DMS153 (cell line): ENCODE data around the gene ZNF652.

Source experiments
- DNase-seq: peaks from one replicate; lab custom pipeline; 2025; lab: John Stamatoyannopoulos, UW

Gene ZNF652

GRCh38 chr17:49358641-49359247 is 3.3 kb downstream of the ZNF652 start:
- no peak for DNase-seq

- DNase-seq = no peak
Measured at GRCh38 chr17:49357516-49357915, 4.5 kb downstream of the ZNF652 start.

DNA sequence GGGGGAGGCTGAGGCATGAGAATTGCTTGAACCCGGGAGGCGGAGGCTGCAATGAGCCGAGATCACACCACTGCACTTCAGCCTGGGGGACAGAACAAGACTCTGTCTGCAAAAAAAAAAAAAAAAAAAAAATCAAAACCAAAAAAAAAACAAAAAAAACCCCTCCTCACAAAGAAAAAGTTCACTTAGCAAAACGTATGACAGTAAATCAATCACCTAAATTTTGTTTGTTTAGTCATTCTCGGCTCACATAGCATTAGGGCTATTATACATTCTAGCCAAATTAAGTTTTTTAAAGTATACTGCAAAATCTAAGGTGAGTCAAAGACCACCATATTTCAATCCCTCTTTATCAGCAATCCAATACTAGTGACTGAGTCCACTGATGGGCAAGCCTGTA is 5.7 kb downstream of the ZNF652 start:
- DNase-seq = no peak

DNA sequence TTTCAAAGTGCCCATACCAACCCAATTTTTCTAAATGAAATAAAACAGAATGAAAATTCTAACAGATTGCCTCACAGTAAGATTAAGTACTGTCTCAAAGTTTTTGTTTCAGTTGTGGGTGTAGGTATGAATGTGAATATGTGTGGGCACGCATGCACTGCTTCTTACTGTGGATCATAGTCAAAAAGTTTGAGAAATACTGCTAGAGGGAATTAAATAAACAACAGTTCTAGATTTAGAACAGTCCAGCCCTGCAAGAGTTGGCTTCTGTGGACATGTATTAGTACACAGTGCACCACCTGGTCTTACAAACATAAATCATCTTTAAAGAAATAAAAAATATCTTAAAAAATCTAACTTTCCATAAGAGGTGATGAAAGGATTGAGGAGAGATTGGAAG is 8.4 kb downstream of the ZNF652 start:
- no peak for DNase-seq

DNA sequence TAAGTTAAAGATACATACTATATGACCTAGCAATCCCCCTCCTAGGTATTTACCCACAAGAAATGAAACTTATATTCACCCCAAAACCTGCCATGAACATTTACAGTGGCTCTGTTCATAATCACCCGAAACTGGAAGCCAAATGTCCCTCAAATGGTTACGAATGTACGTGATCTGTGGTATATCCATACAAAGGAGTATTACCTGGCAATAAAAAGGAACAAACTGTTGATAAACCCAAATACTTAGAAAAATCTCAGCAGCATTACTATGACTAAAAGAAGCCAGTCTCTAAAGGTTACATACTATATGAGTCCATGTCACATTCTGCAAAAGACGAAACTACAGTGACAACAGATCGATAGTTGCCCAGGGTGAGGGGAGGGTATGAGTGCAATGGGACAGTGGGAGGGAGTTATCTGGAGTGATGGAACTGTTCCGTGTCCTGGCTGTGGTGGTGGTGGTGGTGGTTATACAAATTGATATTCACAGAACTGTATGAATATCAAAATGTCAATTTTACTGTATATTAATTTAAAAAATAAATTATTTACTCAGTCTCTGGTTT is 9.4 kb downstream of the ZNF652 start:
- no peak for DNase-seq

- DNase-seq = no peak
Measured at GRCh38 chr17:49351572-49352140, 10.4 kb downstream of the ZNF652 start.

- no peak for DNase-seq
Measured at GRCh38 chr17:49349541-49349940, 12.5 kb downstream of the ZNF652 start.

DNA sequence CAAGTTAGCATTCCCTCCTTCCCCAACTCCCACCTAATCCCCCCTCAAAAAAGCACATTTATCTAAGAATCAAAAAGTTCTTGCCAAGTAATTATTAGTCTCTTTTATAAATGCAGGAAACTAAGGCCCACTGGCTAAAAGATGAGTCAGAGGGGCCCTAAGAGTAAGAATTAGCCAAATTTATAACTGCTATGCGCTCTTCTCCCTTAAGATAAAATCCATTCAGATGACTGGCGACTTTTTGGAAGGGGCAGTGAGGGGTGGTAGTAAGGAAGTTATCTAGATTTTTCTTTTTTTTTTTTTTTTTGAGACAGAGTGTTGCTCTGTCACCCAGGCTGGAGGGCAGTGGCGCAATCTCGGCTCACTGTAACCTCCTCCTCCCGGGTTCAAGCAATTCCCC is 17.1 kb downstream of the ZNF652 start:
- DNase-seq = no peak

DNA sequence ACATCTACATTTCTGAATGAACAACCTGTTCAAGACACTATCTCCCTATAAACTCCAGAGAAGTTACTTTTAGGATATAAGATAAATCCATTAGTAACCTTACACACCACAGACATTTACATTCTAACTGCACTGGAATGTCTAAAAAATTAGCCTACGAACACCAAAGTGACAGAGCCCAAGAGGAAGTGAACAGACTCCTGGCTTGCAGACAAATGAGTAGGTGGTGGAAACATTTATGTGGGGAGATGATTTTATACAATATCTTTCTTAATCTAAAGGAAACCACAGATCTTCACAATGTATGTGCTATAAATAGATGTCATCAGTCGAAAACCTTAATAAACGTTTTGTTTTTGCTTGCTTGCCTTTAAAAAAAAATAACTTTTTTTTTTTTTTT is 18.8 kb downstream of the ZNF652 start:
- DNase-seq = no peak

DNA sequence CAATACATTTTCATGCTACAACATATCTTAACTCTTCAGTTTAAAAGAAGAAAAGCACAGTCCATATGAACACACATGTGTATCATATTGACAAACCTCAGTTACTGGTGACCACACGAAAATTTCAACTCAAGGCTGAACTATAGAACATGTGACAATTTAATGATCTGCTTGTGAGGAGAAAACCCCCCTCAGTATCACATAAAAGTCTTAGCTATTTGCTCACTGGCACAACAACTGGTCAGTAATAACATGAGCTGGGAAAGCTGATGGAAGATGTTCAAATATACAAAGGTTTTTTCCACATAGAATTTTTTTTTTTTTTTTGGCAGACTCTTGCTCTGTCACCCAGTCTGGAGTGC is 19.5 kb downstream of the ZNF652 start:
- no peak for DNase-seq

DNA sequence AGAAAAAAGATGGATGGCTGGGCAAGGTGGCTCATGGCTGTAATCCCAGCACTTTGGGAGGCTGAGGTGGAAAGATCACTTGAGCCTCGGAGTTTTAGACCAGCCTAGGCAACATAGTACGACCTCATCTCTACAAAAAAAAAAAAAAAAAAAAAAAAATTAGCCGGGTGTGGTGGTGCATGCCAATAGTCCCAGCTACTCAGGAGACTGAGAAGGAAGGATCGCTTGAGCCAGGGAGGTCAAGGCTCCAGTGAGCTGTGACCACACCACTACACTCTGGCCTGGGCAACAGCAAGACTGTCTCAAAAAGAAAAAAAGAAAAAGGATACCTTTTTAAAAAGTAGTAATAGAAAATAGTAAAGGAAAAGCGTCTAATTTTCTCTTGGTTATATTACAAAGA is 20.7 kb downstream of the ZNF652 start:
- DNase-seq = no peak

- DNase-seq = no peak
Measured at GRCh38 chr17:49339354-49339753, 22.7 kb downstream of the ZNF652 start.

- DNase-seq = no peak
Measured at GRCh38 chr17:49338883-49339282, 23.2 kb downstream of the ZNF652 start.

DNA sequence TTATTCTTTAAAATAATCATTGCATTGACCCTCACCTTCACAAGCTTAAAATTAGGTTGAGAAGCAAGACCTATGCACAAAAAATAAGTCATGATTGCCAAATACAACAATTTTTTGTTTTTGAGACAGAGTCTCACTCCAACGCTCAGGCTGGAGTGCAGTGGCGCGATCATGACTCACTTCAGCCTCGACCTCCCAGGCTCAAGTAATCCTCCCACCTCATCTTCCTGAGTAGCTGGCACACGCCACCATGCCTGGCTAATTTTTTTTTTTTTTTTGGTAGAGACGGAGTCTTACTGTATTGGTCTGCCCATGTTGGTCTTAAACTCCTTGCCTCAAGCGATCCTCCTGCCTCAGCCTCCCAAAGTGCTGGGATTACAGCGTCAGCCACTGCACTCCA is 24.2 kb downstream of the ZNF652 start:
- DNase-seq = no peak

- no peak for DNase-seq
Measured at GRCh38 chr17:49334744-49335512, 27.1 kb downstream of the ZNF652 start.

GRCh38 chr17:49333804-49334203 is 28.2 kb downstream of the ZNF652 start:
- no peak for DNase-seq

DNA sequence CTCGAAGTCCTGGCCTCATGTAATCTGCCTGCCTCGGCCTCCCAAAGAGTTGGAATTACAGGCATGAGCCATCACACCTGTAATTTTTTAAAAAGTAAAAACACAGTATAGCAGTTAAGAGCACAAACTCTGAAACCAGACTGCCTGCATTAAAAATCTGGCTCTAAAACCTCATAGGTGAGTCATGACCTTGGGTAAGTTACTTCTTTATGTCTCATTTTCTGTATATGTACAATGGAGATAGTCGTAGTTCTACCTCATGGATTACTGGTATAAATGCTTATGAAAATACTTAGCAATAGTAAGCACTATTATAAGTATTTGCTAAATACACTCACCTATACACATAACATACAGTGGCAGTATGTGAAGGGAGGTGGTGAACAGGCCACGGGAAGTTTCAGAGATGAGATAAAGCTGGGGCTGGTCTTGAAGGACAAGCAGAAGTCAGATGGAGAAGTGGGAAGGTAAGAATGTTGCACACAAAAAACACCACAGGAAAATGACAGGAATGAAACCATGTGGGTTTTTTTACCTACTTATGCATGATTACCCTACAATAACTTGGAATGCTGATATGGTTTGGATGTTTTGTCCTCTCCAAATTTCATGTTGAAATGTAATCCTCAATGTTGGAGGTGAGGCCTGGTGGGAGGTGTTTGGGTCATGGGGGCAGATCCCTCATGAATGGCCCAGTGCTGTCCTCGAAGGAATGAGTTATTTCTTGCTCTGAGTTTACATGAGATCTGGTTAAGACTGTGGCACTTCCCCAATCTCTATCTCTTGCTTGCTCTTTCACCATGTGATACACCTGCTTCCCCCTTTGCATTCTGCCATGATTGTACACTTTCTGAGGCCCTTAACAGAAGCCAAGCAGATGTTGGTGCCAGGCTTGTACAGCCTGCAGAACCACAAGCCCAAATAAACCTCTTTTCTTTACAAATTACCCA is 33.9 kb downstream of the ZNF652 start:
- DNase-seq = no peak

GRCh38 chr17:49325980-49326379 is 36.1 kb downstream of the ZNF652 start:
- DNase-seq = no peak

GRCh38 chr17:49318435-49318965 is 43.5 kb downstream of the ZNF652 start:
- DNase-seq = no peak

DNA sequence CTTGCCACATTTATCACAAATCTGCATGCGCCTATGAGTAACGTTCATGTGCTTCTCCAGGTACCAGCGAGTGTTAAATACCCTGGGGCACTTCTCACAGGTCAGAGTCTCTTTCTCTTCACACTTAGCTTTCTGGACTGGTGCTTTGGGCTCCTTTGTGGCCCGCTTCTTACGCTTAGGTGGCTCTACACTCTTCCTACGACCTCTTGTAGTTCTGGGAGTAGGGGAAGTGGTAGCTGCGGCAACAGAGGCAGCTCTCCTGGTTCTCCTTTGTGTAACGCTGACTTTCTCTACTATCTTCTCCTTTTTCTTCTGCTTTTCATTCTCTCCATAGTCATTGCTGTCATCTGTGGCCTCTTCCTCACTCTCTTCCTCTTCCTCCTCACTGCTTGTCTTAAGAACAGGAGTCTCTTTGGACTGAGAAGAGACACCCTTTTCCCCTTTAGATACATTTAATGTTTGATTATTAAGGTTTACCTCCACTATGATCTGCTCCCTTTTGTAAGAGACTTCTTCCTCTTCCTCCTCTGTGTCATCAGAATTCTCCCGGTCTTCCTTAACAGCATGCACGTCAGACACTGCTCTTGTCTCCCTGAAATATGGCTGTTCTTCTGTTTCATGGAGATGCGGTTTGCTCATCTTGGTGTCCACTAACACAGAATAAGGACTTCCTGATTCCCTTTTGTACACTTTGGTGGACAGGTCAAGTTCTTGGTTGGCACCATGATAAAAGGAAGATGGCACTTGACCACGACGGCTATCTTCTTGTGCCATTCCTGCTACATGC is 45.0 kb downstream of the ZNF652 start:
- no peak for DNase-seq

GRCh38 chr17:49316258-49316570 is 45.8 kb downstream of the ZNF652 start:
- no peak for DNase-seq
